Spleen (tissue), 7 donors: Measurements from ENCODE around the gene COL5A2.

ENCODE experiments used
- CTCF ChIP-seq, 11 experiments: fragments of 200-600 bp in 7 of 11; fragments of 450-650 bp in 4 of 11; sonication (generic) in 4 of 11; IDR thresholded peaks in 8 of 11; conservative IDR thresholded peaks in 3 of 11; 1 replicate in 7 of 11; 2 replicates in 4 of 11; pipeline versions ENCODE4 v1.4.0 to v1.8.0; 2016 to 2021; ENCODE audit warnings: antibody characterized with exemption in 11 of 11, inconsistent platforms in 4 of 11, mild to moderate bottlenecking in 1 of 11
- POLR2A ChIP-seq, 3 donors: fragments of 450-650 bp; IDR thresholded peaks; one replicate each; pipeline ENCODE4 v1.5.1; 2017; ENCODE audit warnings: antibody characterized with exemption in 3 of 3, mild to moderate bottlenecking in 1 of 3
- POLR2AphosphoS5 ChIP-seq, 3 donors: sonication (generic); formaldehyde crosslinking; IDR thresholded peaks; one replicate each; pipeline ENCODE4 v1.5.1; 2017; ENCODE audit warnings: antibody characterized with exemption in 3 of 3
- donor health status: DM: no; HTN: no; CAD: no; lungs with moderate emphysema.
- donor health status: DM: no; HTN: no; CAD: no.
- donor health status: DM: no; HTN: no; CAD: no.

- TF ChIP-seq POLR2A (IDR thresholded peaks at IDR 0.05) (no peak), CTCF (IDR thresholded peaks at IDR 0.05 in 8 of 11, conservative IDR thresholded peaks at IDR 0.05 in 3 of 11) (no peak), POLR2AphosphoS5 (IDR thresholded peaks at IDR 0.05) (no peak)
These were observed 63.5 kb downstream of the COL5A2 start for GRCh38 chr2:189116087-189116486.
